NCI-H460 (cell line): ENCODE data around the gene FAM90A1. TPM values are rescaled to one million over a fixed set of nuclear protein-coding genes. Genes with fewer than 3 reads are reported as not detected.
"Not testable (repeated sequence)": the region's sequence is repeated elsewhere in the genome, so short reads cannot be mapped to it uniquely, and the experiment has no call there.

Source experiments
- DNase-seq: peaks from one replicate; pipeline ENCODE4 v3.0.0-alpha.2; 2016; ENCODE audit warnings: low read depth; ENCODE audit errors: extremely low read depth
- polyA plus RNA-seq: library from polyadenylated mRNA; depleted of rRNA; stranded (reverse); fragments of >200 nt; gene quantifications from 2 replicates; pipeline ENCODE4 v1.2.3, GENCODE V29; 2014; cell fraction: nucleus; rRNA removed
- total RNA-seq: library from RNA; depleted of rRNA; stranded (reverse); fragments of >200 nt; shearing (Covaris generic); gene quantifications from 2 replicates; pipeline ENCODE4 v1.2.3, GENCODE V29; 2014; rRNA removed

Gene FAM90A1, protein sequence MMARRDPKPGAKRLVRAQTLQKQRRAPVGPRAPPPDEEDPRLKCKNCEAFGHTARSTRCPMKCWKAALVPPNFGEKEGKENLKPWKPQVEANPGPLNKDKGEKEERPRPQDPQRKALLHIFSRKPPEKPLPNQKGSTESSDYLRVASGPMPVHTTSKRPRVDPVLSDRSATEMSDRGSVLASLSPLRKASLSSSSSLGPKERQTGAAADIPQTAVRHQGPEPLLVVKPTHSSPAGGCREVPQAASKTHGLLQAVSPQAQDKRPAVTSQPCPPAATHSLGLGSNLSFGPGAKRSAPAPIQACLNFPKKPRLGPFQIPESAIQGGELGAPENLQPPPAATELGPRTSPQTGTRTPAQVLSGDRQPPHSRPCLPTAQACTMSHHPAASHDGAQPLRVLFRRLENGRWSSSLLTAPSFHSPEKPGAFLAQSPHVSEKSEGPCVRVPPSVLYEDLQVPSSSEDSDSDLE
- total RNA-seq: not detected in 2 replicates
- not detected in 2 replicates for polyA plus RNA-seq

DNA sequence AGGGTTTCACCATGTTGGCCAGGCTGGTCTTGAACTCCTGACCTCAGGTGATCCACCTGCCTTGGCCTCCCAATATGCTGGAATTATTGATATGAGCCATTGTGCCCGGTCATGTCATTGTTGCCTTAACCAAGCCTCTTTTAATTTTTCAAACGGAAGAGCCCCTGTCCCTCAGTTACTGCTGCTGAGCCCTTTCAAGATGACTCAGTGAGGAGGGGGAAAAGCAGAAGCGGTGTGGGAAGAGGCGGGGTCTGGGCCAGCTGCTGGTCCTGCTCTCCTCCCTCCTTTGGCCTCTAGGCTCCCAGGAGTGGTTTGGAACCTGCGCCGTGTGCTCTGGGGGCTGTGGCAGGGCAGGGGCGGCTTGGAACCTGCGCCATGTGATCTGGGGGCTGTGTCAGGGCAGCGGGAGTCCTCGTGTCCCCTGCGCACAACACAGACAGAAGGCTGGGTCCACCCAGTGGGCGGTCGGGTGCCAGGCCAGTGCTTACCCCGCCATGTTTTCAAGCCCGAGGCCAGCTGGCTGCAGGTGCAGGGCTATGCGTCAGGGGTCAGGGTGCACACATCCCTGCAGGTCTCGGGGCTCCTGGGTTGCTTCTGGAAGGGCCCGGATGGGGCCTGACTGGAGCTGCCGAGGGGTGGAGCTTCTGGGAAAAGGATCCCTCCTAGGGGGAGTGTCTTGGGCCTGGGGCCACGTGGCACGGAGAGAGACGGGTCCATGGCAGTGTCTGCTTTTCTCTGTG, at the start of gene FAM90A1:
Gene FAM90A1 (minus strand): TSS at position 627 of the 740 bp plus-strand sequence. CDS start 2,786 bp downstream, outside the sequence.
- DNase-seq: not testable (repeated sequence)

DNA sequence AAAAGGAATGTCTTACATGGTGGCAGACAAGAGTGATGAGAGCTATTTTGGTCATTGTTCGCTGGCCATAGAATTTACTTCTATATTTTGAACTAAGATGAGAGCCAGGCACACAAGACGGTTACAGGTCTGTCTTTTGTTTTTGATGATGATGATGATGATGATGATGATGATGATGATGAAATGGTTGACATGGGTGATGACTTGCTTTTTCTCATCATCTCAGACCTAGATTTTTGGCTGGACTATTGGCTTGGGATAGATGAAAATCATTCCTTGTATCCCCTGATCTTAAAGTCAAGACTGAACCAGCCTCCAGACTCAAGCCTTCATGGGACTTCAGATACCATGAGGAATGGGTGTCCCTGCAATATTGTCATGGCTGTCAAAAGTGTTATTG, 49.0 kb upstream of the FAM90A1 start:
- DNase-seq: not testable (repeated sequence)

DNA sequence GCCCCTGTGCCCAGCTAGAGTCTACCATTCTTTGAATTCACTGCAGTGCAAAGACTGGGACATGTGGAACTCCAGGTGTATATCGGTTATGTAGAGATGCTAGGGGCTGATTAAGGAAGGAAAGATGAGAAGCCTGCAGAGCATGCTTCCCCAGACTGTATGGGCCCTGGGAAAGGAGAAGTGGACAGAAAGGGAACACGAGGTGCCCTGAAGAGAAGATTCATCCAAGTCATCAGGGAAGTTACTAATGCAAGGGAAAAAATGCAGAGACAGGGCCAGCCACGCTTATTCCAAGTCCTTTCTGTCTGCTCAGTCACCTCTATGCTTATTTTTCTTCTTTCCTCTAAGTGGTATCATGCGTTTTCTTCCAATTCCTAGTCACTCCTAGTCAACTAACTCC, 39.3 kb upstream of the FAM90A1 start:
- not testable (repeated sequence) for DNase-seq

DNA sequence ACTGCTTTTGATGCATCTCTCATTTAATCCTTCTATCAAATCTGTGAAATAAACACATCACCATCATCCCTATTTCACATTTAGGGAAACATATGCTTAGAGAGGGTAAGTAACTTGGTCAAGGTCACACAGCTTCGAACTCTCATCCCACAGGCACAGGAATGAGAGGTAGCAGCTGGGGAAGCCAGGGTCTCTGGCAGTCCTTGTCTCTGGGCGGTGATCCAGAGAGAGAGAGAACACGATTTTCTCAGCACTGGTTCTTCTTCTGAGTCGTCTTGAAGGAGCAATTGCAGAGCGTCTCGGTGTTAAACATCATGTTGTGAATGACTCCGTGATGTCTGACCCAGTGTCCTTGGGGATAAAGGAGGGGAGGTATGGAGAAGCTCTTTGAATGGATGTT, 36.8 kb upstream of the FAM90A1 start:
- not testable (repeated sequence) for DNase-seq

DNA sequence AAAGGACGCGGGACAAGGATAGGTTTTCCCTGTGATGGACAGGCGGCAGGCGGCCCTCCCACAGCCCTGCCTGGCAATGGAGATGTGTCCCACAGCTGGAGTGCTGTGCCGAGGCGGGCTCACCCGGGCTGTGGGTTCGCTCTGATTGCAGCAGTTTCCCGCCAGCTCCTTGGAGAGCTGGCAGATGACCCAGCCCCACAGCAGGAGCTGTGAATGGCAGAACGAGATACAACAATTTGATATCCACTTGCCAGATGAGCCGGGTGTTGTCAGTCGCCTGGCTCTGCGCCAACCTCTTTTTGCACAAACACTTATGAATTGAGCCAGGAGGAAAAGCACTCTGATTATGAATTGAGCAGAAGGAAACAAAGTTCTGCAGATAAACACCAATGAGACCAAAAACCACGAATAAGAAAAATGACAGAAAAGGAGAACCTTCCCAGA, 33.7 kb upstream of the FAM90A1 start:
- DNase-seq: not testable (repeated sequence)

DNA sequence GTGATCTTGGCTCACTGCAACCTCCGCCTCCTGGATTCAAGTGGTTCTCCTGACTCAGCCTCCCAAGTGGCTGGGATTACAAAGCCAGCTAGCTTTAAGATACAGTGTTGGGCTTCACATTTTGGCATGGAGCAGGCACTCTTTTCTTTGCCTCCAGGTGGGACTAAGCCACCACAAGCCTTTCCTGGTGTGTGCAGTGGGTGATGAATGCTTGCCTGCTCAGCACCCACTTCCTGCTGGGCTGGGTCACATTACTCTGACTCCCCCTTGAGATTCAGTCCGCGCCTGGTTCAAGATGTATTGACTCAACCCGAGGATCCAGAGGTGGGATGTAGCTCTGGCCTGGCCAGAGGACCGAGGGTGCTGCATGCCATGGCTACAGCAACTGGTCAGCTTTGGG, 28.9 kb upstream of the FAM90A1 start:
- DNase-seq: not testable (repeated sequence)

DNA sequence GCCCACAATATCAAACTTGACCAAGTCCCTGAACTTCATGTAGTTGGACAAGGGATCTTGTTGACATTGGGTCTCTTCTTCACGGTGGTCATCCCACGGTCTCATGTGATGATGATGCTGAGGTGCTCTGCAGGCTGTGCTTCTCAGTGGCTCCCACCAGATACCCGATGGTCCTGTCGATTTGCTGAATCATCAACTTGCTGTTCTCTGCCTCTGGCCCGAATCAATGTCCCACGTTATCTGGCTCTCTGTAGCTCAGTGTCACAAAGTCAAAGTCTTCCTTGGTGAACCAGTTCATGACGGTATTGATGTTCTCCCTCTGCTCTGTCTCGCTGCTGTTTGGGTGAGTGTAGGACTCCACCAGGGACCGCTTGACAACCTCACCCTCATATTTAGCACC, 27.3 kb upstream of the FAM90A1 start:
- not testable (repeated sequence) for DNase-seq

DNA sequence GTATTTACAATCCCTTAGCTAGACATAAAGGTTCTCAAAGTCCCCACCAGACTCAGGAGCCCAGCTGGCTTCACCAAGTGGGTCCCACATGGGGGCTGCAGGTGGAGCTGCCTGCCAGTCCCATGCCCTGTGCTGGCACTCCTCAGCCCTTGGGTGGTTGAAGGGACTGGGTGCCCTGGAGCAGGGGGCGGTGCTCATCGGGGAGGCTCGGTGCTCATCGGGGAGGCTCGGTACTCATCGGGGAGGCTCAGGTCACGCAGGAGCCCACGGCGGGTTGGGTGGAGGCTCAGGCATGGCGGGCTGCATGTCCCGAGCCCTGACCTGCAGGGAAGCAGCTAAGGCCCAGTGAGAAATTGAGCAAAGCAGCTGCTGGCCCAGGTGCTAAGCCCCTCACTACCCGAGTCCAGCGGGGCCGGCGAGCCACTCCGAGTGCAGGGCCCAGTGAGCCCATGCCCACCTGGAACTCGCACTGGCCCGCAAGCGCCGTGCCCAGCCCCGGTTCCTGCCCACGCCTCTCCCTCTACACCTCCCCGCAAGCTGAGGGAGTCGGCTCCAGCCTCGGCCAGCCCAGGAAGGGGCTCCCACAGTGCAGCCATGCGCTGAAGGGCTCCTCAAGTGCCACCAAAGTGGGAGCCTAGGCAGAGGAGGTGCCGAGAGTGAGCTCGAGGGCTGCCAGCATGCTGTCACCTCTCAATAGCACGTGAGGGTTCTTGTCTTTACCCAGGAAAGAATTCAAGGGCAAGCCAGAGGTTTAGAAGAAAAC, 24.8 kb upstream of the FAM90A1 start:
- DNase-seq: not testable (repeated sequence)

DNA sequence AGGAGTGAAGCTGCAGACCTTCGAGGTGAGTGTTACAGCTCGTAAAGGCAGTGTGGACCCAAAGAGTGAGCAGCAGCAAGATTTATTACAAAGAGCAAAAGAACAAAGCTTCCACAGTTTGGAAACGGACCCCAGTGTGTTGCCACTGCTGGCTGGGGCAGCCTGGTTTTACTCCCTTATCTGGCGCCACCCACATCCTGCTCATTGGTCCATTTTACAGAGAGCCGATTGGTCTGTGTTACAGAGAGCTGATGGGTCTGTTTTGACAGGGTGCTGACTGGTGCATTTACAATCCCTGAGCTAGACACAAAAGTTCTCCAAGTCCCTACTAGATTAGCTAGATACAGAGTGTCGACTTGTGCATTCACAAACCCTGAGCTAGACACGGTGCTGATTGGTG, 24.2 kb upstream of the FAM90A1 start:
- not testable (repeated sequence) for DNase-seq

DNA sequence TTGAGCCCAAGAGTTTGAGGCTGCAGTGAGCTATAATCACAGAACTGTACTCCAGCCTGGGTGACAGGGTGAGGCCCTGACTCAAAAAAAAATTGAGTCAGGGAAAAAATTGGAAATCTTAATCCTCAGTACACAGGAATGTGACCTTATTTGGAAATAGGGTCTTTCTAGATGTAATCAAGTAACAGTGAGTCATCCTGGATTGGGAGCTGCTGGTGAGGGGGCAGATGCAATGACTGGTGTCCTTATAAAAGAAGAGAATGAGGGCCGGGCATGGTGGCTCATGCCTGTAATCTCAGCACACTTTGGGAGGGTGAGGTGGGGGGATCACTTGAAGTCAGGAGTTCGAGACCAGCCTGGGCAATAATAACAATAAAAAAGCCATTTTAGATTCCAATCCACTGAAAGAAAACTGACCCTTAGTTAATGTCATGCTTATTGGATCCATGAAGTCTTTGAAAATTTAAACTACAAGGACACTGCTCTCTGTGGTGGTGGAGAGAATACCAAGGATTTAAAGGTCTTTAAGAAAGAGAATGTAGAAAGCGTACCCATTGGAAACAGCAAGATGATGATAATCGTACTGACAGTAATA, 19.6 kb upstream of the FAM90A1 start:
- DNase-seq: not testable (repeated sequence)

DNA sequence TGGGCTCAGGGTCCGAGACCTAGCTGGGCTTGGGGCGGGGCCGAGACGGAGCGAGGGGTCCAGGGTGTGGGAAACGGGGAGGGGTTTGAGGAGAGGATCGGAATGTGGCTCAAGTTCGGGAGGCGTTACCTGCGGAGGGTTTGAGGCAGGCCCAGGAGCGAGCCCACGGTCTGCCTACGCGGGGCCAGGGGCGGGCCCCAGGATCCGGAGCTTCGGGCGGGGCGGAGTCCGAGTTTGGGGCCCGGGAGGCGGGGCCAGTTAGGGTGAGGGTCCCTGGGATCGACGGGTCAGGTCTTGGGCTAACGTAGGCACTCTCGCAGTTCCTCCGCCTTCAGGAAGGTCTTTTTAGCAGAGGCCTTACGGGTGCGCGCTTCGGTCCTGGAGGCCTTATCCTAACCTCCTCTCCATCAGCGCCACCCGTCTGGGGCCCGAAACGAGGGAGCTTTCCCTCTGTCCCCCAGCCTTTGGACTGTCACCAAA, 16.3 kb upstream of the FAM90A1 start:
- DNase-seq: peak; percentile 7

DNA sequence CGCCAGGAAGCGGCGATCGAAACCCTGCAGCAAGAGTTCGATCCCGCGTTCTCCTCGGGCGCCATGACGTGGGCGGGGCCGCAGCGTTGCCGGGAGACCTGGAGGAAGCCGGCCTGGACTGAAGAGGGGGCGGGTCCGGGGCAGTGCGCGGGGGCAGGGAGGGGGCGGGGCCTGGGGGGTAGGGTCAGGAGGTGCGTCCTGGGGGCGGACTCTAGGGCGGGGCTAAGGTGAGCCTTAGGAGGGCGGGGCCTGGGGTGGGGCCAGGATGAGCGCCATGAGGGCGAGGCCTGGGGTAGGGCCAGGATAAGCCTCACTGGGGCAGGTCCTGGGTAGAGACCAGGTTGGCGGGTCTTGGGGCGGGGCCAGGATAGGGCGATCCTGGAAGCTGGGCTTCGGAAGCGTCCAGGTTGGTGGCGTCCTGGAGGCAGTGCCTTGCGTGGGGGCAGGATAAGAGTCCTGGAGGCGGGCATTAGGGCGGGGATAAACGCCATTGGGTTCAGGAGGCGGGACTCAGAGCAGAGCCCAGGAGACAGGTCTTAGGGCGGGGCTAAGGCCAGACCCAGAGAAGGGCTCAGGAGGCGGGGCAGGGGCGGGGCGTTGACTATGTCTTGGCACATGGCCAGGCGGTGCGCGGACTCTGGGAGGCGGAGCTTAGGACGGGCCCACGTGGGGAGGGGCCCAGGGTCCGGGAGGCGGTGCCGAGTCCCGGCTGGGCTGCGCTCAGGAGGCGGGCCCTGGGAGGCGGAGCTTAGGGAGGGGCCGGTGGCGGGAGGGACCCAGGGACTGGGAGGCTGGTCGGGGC, 15.7 kb upstream of the FAM90A1 start:
- DNase-seq: peak; percentile 90

DNA sequence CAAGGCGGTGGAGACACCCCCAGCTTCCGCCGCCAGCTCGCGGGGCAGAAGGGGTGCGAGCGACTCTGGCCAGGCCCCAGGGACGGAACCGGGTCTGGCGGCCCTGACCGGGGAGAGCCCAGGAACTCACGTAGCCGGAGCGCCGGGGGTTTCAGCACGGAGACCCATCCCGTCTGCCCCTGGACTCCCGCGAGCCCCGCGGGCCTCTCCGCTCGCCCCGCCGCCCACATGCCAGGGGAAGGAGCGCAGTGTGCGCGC, 15.1 kb upstream of the FAM90A1 start:
- not testable (repeated sequence) for DNase-seq

DNA sequence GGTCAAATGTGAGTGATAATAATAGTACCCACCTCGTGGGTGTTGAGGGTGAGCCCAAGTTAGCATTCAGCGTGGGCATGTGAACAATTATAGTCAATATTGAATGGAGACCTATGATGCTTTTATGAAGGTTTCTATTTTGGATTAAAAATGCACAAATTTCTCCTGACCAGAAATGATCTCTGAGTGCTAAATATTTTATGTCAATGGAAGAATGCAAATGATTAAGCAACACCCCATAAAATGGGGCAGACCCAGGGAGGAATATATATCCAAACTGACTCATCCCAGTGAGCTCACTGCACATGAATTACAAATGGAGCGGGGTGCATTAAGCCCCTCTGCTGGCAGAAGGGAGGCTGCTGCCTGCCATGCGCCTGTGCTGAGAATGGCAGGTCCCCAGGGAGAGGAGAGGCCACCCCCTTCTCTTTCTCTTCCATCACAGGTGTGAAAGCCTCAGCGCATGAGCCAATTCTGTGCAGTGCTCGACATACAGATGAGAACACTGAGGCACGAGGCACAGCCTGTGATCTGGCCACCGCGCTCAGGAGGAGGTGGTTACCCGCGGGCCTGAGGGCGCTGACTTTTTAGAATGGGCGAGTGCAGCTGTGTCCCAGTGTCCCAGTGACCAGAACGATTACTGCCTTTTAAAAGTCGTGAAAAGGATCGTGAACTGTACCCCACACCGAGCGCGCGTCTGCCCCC, 14.7 kb upstream of the FAM90A1 start:
- DNase-seq: not testable (repeated sequence)

DNA sequence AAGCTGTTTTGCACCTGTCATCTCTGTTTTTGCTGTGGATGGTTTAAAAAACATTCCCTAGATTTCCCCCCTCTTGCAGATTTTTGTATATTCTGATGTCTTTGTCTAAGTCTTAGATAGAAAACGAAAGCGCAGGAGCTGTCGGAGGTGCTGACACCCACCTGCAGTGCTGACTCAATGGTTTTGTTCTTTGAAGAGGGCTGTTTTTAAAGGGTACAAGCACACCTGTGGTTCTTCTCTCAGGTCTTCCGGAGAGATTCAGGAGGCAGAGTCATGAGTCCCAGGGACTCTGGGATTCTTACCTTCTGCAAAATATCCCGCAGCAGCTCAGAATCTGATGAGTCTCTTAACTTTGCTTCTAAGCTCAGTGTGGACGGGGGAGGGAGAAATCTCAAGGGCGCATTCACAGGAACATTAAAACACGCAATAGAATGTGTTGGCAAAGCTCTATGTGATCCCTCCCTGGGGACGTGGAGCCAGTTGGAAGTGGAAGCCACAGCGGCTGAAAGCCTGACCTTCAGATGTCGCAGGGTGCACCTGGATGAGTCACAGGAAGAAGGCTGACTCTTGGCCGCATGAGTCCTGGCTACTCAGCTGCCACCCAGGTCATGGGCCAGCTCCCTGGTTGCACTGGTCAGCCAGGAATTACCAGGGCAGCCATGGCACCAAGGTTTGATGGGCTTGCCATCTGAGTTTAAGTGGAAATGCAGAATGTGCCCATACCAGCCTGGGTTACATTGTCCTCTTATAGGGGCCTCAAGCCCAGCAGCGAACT, 13.1 kb upstream of the FAM90A1 start:
- DNase-seq: not testable (repeated sequence)

DNA sequence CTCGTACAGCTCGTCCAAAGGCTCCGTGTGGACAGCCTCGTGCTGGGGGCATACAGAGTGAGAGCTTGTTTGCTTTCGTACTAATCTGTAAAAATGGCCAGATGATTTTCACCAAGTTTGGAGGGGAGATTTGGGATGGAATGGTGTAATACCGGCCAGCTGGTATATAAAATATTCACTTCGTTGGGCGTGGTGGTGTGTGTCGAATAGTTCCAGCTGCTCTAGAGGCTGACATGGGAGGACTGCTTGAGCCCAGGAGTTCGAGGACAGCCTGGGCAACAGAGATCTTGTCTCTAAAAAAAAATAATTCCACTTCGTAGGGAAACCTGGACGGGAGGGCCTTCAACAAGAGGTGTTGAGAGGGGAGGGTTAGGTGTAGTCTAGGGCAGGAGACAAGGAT, 9.6 kb upstream of the FAM90A1 start:
- not testable (repeated sequence) for DNase-seq

DNA sequence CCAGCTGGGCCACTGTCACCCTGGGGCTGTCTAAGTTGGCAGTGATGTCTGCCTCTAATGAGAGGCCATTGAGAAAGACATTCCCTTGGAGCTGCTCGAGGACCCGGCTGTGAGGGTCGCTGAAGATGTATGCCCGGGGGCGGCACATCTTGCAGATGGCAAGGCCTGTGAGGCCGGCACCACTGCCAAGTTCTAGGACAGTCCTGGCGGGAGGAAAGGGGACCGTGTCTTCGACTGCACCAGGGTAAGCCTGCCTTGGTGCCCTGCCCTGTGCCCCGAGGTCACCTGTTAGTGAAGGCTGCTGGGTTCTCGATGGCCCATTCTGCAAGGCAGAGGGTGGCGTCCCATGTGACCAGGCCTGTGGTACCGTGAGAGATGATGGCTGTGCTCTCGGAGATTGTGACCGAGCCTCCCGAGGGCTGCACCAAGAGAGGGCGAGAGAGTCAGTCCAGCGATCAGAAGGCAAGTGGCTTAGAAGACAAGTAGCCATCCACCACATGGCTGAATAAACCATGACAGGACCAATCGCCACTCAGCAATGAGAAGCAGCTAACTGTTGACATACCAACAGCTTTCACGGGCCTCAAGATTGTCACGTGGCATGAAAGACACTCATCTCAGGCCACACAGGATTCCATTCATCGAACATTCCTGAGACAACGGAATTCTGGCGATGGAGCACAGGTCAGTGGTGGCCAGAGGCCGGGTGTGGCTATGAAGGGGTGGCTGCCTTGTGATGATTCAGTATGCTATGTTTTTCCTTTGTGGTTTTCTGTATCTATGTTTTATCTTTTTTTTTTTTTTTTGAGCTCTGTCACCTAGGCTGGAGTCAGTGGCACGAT, 8.1 kb upstream of the FAM90A1 start:
- not testable (repeated sequence) for DNase-seq
